ENCODE data around the gene CNMD.

The CNMD gene

DNA sequence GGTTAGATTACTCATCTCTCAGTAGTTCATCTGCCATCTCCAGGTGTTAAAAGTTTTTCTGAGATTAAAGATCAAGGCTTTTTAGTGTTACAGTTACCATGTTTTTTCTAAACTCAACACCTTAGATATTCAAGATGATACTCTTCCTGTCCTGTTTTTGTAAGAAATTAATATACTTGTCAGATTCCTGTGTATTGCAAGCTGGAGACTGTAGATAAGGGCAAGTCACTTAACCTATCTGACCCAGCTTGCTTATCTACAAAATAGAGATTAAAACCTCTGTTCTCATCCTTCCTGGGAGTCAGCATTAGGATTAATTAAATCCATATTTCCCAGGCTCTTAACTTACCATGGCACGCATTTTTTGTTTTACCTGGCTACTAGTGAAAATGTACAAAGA is 61.8 kb downstream of the CNMD start:
- no peak for DNase-seq

DNA sequence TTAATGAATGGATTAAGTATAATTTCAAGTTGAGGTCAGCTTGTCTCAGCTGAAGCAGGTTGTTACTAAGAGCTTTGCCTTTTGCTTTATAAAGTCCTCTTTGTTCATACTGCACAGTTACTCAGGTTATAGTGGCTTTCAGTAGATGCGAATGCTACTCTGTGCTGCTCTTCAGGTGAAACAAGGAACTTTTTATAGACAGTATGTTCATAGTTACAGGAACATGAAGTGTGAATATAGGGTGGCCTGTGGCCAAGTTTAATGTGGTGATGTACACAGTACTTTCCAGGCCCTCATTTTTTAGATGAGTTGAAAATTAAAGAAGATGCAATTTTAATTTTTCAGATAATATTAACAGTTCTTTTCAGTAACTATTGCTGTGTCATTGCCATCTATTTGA is 66.2 kb downstream of the CNMD start:
- DNase-seq, result no peak

DNA sequence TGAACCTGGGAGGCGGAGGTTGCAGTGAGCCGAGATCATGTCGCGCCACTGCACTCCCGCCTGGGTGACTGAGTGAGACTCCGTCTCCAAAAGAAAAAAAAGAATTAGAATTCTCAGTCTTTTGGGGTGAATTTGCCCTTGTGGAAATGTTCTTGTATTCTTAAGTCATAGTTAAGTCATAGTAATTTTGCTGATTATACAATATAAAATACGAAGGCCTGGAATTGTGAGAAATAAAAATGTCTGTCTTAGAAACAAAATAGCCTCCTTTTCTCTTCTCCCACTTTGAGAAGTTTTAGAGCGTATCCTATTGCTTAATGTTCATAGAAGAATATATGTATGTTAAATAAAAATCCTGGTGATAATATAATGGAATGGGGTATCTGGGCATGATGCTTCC is 68.9 kb downstream of the CNMD start:
- DNase-seq, result no peak

DNA sequence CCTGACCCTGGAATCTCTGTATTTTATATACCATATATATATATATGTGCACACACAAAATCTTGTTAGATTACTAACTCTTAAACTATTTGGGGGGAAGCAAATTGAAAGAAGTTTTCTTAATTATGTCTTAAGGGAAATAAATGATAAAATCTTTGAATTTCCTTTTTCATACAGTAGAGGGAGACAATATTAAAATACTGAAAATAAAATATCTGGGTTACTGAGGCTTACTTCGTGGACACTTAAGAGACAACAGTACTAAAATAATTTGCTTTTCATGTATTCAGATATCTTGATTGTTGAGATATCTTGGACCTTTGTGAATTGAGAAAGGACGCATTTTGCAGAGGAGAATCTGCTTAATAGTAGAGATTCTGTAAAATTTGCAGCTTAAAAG is 69.9 kb downstream of the CNMD start:
- no peak for DNase-seq

DNA sequence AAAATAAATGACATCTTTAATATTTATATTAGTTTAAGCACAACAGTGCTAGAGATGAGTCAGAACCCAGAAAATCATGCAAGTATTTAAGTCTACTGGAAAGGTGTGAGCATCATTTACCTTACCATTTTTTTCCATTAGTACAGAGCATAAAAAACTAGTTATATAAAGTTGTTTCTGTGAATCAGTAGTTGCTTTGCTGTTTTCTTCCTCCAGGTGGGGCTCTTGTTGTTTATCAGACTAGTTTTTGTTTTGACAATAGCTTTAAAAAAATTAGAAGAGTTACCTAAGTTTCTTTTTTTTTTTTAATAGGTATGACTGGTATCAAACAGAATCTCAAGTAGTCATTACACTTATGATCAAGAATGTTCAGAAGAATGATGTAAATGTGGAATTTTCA is 74.3 kb downstream of the CNMD start:
- no peak for DNase-seq

DNA sequence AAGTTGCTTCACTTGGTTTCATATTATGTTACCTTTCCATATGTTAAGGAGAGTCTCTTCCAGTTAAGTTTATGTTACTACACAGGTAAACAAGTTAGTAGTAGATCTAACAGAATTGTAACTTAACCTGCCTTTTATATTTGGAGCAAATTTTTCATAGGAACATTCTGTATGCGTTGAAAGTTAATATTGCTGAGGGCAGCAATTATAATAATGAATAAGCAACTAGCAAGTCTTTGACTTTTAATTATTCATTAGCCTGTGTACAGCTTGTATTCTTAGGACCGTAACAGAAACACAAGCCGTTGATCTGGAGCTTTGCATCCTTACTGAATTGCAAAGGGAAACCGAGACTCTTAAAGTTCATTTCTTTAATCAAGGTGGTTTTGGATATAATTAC is 75.3 kb downstream of the CNMD start:
- no peak for DNase-seq

DNA sequence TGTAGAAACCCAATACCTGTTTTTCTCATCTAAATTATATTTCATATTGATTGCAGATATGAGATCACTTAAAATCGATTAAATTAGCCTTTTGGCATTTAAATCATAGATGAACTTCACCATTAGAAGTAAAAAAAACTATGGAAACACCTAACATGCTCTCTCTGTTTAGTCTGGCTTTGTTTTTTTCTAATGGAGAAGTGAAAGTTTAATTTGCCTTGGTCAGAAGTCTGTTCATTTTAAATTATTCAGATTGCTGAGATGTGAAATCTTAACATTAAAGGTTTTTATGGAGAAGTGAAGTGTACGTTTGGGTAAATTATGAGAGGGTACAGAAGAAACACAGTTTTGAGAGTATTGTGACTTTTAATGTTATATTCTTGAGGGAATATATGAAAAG is 80.3 kb downstream of the CNMD start:
- DNase-seq, result no peak
